ENCODE measurements around the gene SPDYE3.
"Not testable (repeated sequence)": the region's sequence is repeated elsewhere in the genome, so short reads cannot be mapped to it uniquely, and the experiment has no call there.

GRCh38 chr7:100270046-100270918, 37.2 kb upstream of the SPDYE3 start:
- not testable (repeated sequence) for TF ChIP-seq CTCF (IDR thresholded peaks at IDR 0.05); ZFX (IDR thresholded peaks at IDR 0.05; ENCODE audit: borderline replicate concordance)

Data from 22Rv1 (cell line).